Tibial nerve (tissue), 4 donors: ENCODE data around the gene GDF11. TPM values are rescaled to one million over a fixed set of nuclear protein-coding genes. Genes with fewer than 3 reads are reported as not detected.
A peak's percentile ranks its signal among the peaks of the same experiment; 100 is the strongest.

Source experiments
- DNase-seq, 2 donors: peaks; one replicate each; pipeline ENCODE4 v3.0.0-alpha.2; 2019; ENCODE audit warnings: low spot score in 2 of 2
- H3K27ac ChIP-seq, 4 donors: fragments of 200-600 bp; sonication (generic) in 3 of 4; one replicate each; pipeline ENCODE4 v1.5.1; 2017 to 2019; ENCODE audit warnings: mild to moderate bottlenecking in 1 of 4
- H3K27me3 ChIP-seq, 2 donors: fragments of 200-600 bp; sonication (generic) in 1 of 2; one replicate each; pipeline versions ENCODE4 v1.5.1 to v1.6.0; 2017 to 2019
- H3K36me3 ChIP-seq, 3 donors: fragments of 200-600 bp; sonication (generic); one replicate each; pipeline ENCODE4 v1.5.1; 2018 to 2019
- H3K4me1 ChIP-seq, 4 donors: fragments of 200-600 bp; sonication (generic) in 3 of 4; one replicate each; pipeline ENCODE4 v1.5.1; 2017 to 2019
- H3K4me3 ChIP-seq, 4 donors: fragments of 200-600 bp; sonication (generic) in 3 of 4; one replicate each; pipeline ENCODE4 v1.5.1; 2017 to 2019; ENCODE audit warnings: mild to moderate bottlenecking in 1 of 4, moderate library complexity in 1 of 4
- H3K9me3 ChIP-seq, 4 donors: fragments of 200-600 bp; sonication (generic) in 3 of 4; one replicate each; pipeline ENCODE4 v1.5.1; 2017 to 2019
- CTCF ChIP-seq, 5 experiments: fragments of 200-600 bp in 3 of 5; fragments of 450-650 bp in 2 of 5; sonication (generic) in 3 of 5; IDR thresholded peaks; one replicate each; pipeline ENCODE4 v1.5.1; 2016 to 2019; ENCODE audit warnings: antibody characterized with exemption in 5 of 5, mild to moderate bottlenecking in 3 of 5, moderate library complexity in 2 of 5
- EP300 ChIP-seq, 2 donors: sonication (generic); formaldehyde crosslinking; IDR thresholded peaks; one replicate each; pipeline ENCODE4 v1.6.1; 2017; ENCODE audit warnings: antibody characterized with exemption in 2 of 2, mild to moderate bottlenecking in 1 of 2
- POLR2A ChIP-seq, 2 donors: fragments of 450-650 bp; IDR thresholded peaks; one replicate each; pipeline ENCODE4 v1.6.1; 2017; ENCODE audit warnings: antibody characterized with exemption in 2 of 2, mild to moderate bottlenecking in 2 of 2, moderate library complexity in 2 of 2
- WGBS, 2 donors: methylation state at CpG; one replicate each; pipeline ENCODE4 v1.1.5; 2018; 5-methylcytosine and 5-hydroxymethylcytosine counted together
- total RNA-seq, 4 donors: library from RNA; depleted of rRNA; stranded (reverse); fragments of >200 nt; gene quantifications; one replicate each; pipeline ENCODE4 v1.1.0, GENCODE V29; 2016

Gene GDF11
- 1 to 10 TPM; 1.8 to 5.7 (median 4.0) TPM for total RNA-seq

DNA sequence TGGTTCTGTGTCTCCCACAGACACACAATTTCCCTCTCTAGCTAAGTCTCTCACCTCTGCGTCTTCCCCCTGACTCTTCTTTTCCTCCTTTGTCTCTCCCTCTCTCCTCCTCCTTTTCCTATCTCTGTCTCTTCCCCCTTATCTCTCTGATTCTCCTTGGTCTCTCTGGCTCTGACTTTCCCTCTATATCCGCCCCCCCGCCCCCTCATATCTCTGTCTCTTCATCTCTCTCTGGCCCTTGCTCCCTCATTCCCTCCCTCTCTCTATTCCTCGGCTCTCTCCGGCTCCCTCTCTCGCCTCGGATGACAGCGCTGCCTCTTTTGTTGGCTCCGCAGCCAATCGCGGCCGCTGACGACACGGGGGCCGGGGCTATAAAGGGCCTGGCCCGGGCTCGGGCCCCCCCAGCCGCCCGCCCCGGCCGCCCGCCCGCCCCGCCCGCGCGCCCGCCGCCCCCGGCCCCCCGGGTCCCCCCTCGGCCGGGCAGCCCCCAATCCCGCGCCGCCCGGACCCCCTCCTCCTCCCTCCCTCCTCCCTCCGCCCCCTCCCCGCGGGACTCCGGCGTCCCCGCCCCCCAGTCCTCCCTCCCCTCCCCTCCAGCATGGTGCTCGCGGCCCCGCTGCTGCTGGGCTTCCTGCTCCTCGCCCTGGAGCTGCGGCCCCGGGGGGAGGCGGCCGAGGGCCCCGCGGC lies at the start of gene GDF11:
TSS of gene GDF11 (plus strand) at position 404 of the 687 bp plus-strand sequence. CDS start at position 599, 195 bp downstream.
- Histone ChIP-seq H3K27me3 (no peaks in the 10 kb centered on the region), H3K4me3 (peak within 1 kb of the TSS; percentile 42 to 95 (median 71)), H3K4me1 (peaks cover 3 to 57% (median 27%) of the 10 kb centered on the region in 4 donors), H3K9me3 (no peaks in the 10 kb centered on the region), H3K36me3 (no peaks in the 10 kb centered on the region), H3K27ac (peak within 1 kb of the TSS; percentile 35 to 91 (median 80))
- TF ChIP-seq POLR2A (IDR thresholded peaks at IDR 0.05) (peak; percentile 43 to 79), EP300 (IDR thresholded peaks at IDR 0.05) (peak in 1 of 2 donors; percentile 82), CTCF (IDR thresholded peaks at IDR 0.05) (no peak)
- DNase-seq = peak; percentile 62 to 74
- WGBS, 2 donors = 0 to 1% methylated on average over 23 to 24 of the region's 53 CpGs

DNA sequence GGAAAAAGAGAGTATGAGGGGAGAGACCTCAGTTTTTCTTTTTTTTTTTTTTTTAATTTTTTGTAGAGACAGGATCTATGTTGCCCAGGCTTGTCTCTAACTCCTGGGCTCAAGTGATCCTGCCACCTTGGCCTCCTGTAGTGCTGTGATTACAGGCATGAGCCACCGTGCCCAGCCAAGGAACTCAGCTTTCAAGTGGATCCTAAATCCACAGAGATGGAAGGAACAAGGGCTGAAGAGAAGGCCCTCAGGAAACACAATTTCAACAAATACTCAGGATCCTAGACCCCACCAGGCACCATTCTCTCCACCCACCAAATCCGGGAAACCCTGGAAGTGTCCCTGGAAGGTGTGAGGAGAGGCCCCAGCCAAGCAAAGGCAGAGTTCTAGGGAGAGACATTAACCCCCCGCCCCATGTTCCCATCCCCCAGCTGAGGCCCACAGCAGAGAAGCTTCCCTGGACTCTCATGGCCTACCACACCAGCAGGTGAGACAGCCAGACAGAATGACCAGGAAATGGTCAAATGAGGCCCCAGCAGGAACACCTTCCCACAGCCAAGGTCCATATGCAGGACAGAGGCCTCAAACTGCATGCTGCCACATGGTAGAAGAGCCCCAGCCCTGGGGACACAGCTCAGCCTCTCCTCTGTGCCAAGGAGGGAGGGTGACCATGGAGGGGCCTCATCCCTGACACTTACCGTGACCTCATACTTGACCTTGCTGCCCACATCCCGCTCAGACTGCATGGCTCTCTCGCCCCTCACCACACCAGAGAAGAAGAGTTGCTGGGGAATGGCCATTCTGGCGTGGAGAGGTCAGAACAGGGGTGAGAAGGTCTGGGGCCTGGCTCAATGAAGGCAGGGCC lies 49.4 kb upstream of the GDF11 start:
- H3K36me3 ChIP-seq = peaks cover 0 to 81% (median 0%) of the 10 kb centered on the region in 3 donors
- no peaks in the 10 kb centered on the region for H3K9me3 ChIP-seq
- H3K27ac ChIP-seq = no peak overlapping the region
- no peak overlapping the region for H3K4me3 ChIP-seq
- no peak for DNase-seq
- WGBS, 2 donors = 80 to 86% methylated on average over 7 of the region's 7 CpGs
- TF ChIP-seq CTCF (IDR thresholded peaks at IDR 0.05) = no peak
- TF ChIP-seq POLR2A (IDR thresholded peaks at IDR 0.05) = no peak
- TF ChIP-seq EP300 (IDR thresholded peaks at IDR 0.05) = no peak
- no peaks in the 10 kb centered on the region for H3K4me1 ChIP-seq
- H3K27me3 ChIP-seq = no peaks in the 10 kb centered on the region

DNA sequence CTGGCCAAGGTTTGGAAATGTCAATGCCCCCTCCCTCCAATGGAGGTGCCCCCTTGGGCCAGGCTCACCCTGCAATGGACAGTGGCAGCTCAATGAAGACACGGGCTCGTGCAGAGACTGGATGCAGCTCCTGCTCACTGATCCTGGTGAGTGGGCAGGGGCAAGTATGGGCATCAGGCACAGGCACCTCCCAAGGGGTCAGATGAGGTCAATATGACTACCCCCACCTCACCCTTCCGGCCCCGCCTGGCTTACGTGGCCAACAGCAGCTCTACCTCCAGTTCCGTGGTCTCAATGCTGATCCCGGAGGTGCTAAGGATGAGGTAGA lies 48.8 kb upstream of the GDF11 start:
- Histone ChIP-seq H3K27me3 (no peaks in the 10 kb centered on the region), H3K36me3 (peaks cover 0 to 82% (median 0%) of the 10 kb centered on the region in 3 donors), H3K4me1 (peaks cover 0 to 1% (median 0%) of the 10 kb centered on the region in 4 donors), H3K9me3 (no peaks in the 10 kb centered on the region), H3K4me3 (no peak overlapping the region), H3K27ac (no peak overlapping the region)
- 87 to 90% methylated on average over 6 to 7 of the region's 7 CpGs for WGBS, 2 donors
- no peak for DNase-seq
- TF ChIP-seq CTCF (IDR thresholded peaks at IDR 0.05) = no peak
- TF ChIP-seq POLR2A (IDR thresholded peaks at IDR 0.05) = no peak
- TF ChIP-seq EP300 (IDR thresholded peaks at IDR 0.05) = no peak

DNA sequence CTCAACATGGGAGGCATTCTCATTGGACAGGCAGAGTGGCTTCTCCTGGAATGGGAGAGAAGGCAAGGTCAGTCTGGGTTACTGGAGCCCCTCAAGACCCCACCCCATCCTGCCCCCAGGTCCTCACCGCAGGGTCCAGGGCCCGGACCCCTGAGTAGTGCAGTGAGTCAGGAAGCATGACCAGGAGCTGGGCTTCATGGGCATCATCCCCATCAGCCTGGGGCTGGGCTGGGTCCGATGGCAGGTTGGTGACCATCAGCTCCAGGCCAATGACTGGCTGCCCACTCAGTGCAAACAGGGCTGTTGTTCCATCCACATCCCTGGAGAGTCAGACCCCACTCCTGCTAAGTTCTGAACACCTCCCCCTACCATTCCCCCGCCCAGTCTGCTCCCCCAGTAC lies 48.3 kb upstream of the GDF11 start:
- DNase-seq = no peak

More for the DNA sequence above, 48.3 kb upstream of the GDF11 start:
- TF ChIP-seq CTCF (IDR thresholded peaks at IDR 0.05) (no peak), POLR2A (IDR thresholded peaks at IDR 0.05) (no peak), EP300 (IDR thresholded peaks at IDR 0.05) (no peak)
- WGBS, 2 donors = 80 to 86% methylated on average over 3 to 4 of the region's 4 CpGs
- Histone ChIP-seq H3K27ac (no peak overlapping the region), H3K4me1 (peaks cover 0 to 6% (median 0%) of the 10 kb centered on the region in 4 donors), H3K27me3 (no peaks in the 10 kb centered on the region), H3K36me3 (peaks cover 0 to 87% (median 0%) of the 10 kb centered on the region in 3 donors), H3K4me3 (no peak overlapping the region), H3K9me3 (no peaks in the 10 kb centered on the region)
